Cardiac fibroblast (primary cell): ENCODE results near the gene PYCARD.
"Not testable (repeated sequence)": the region's sequence is repeated elsewhere in the genome, so short reads cannot be mapped to it uniquely, and the experiment has no call there.

Experiments
- DNase-seq, 2 donors: peaks; one replicate each; pipeline versions ENCODE4 v3.0.0 to v3.0.0-alpha.2; 2010; ENCODE audit warnings: low read depth in 2 of 2
- H3K4me3 ChIP-seq, 2 donors: replicated peaks in 1 of 2; 1 replicate in 1 of 2; 2 replicates in 1 of 2; pipeline ENCODE4 v1.5.1; 2011; ENCODE audit warnings: low read depth in 2 of 2, low read length in 2 of 2, mild to moderate bottlenecking in 2 of 2, moderate library complexity in 1 of 2
- CTCF ChIP-seq: IDR thresholded peaks from one replicate; pipeline ENCODE4 v1.5.1; 2011; ENCODE audit warnings: low read depth, mild to moderate bottlenecking, low read length, inconsistent platforms

Gene PYCARD

GRCh38 chr16:31177136-31177535, 25.4 kb downstream of the PYCARD start:
- H3K4me3 ChIP-seq = no peak overlapping the region
- DNase-seq = peak; percentile 36 to 37
- no peak for TF ChIP-seq CTCF

GRCh38 chr16:31170048-31170447, 32.5 kb downstream of the PYCARD start:
- DNase-seq = peak in 1 of 2 donors; percentile 21

DNA sequence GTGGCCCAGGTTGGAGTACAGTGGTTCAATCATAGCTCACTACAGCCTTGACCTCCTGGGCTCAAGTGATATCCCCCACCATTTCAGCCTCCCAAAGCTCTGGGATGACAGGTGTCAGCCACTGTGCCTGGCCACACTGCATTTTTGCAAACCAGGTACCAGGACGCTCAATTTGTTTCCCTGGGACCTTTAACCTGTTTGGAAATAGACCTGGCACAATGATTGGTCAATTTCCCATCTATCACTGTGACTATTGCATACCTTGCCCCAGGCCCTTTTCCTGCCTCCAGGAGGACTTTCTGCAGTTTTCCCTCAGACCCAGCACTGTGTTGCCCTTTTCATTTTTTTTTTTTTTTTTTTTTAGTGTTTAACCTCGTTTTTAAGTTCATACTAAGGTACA, 33.7 kb downstream of the PYCARD start:
- no peak overlapping the region for H3K4me3 ChIP-seq
- no peak for DNase-seq
- TF ChIP-seq CTCF = no peak

More at GRCh38 chr16:31170048-31170447, 32.5 kb downstream of the PYCARD start:
- H3K4me3 ChIP-seq = not testable (repeated sequence)

GRCh38 chr16:31167315-31167714, 35.2 kb downstream of the PYCARD start:
- DNase-seq = no peak
- H3K4me3 ChIP-seq = no peak overlapping the region
- TF ChIP-seq CTCF = no peak

- no peak overlapping the region for H3K4me3 ChIP-seq
- DNase-seq = no peak
- no peak for TF ChIP-seq CTCF
Observed at GRCh38 chr16:31157136-31157535, 45.4 kb downstream of the PYCARD start.
